ENCODE data around the gene SNX13. TPM values are rescaled to one million over a fixed set of nuclear protein-coding genes. Genes with fewer than 3 reads are reported as not detected.
"Not testable (repeated sequence)": the region's sequence is repeated elsewhere in the genome, so short reads cannot be mapped to it uniquely, and the experiment has no call there.

SNX13 gene
- total RNA-seq, 1 donor = 11.3 TPM

DNA sequence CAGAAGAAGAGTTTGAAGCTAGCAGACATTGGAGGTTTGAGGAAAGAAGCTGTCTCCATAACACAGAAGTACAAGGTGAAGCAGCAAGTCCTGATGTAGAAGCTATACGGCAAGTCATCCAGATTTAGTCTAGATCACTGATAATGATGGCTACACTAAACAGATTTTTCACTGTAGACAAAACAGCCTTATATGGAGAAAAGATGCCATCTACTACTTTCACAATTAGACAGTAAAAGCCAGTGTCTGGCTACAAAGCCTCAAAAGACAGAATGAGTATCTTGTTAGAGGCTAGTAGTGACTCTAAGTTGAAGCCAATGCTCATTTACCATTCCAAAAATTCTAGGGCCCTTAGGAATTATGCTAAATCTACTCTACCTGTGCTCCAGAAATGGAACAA, 85.1 kb downstream of the SNX13 start:
- no peak for DNase-seq (ENCODE audit: low read depth in 2 of 3, low spot score in 2 of 3)

DNA sequence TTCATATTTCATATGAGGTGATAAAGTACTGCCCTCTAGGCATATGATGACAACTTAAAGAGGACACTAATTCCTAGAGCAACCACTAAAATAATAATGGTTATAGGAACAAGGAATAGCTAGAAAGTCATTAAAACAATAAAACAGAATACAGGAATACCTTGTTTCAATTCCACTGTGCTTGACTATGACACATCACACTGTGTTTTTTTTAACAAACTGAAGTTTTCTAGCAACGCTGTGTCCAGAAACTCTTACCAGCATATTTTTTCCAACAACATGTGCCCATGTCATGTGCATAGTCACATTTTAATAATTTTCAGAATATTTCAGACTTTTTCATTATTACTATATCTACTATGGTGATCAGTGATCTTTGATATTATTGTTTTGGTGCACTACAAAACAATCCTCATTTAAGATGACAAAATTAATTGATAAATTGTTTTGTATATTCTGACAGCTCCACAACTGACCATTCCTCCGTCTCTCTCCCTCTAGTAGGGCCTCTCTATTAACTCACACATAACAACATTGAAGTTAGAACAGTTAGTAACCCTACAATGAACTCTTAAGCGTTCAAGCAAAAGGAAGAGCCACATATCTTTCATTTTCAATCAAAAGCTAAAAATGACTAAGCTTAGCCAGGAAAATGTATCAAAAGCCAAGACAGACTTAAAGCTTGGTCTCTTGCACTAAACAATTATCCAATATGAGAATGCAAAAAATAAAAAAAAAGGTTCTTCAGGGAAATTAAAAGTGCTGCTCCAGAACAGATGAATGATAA, 85.8 kb downstream of the SNX13 start:
- DNase-seq (ENCODE audit: low read depth in 2 of 3, low spot score in 2 of 3) = no peak

DNA sequence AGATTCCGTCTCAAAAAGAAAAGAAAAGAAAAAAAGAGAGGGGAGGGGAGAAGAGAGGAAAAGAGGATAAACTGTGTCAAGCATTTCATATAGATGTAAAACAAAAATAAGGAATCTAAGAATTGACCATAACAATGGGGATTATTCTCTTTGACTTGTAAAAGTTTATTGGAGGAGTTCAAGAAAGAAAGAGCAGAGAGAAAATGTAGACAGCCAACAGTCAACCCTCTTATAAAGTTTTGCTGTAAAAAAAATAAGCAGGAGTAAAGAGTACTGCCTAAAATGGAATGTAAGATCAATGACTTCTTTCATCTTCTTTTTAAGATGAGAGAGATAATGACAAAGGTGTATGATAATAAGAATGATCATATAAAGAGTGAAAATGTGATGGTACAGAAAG, 87.9 kb downstream of the SNX13 start:
- DNase-seq (ENCODE audit: low read depth in 2 of 3, low spot score in 2 of 3) = no peak

GRCh38 chr7:17849504-17849903, 90.8 kb downstream of the SNX13 start:
- DNase-seq (ENCODE audit: low read depth in 2 of 3, low spot score in 2 of 3) = no peak

DNA sequence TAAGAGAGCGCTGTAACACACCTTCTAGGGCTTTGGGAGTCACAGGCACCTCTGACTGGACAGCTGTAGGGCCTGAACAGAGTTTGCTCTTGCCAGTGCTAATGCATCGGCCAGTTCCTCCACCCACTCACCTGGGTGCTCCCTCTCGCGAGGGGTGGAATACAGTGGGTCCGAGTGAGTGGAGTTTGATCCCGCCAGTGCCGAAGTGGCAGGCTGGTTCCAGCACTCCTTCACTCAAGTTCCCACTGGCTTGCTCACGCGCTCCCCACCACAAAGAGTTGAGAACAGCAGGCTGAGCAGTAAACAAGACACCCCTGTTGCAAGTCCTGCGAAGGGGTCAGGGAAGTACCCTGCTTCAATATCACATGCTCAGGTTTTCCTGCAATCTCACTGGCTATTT, 91.8 kb downstream of the SNX13 start:
- DNase-seq (ENCODE audit: low read depth in 2 of 3, low spot score in 2 of 3) = no peak

DNA sequence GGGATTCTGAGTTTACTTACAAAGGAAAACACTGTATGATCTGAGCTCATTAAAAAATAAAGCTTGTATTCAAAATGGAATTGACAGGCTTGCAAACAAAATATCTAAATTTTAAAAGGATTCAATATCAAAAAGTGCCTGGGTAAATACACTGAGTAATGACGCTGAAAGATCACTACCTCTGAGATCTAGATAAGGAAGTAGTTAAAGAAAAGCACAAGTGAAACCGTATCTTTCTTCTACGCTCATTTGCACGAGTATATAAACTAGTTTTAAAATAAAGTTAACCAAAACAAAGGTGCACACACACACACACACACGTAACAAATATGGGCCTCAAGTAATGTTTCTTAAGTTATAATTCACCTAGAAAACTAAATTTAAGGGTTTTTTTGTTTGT, 93.4 kb downstream of the SNX13 start:
- no peak for DNase-seq (ENCODE audit: low read depth in 2 of 3, low spot score in 2 of 3)

- peak in 1 of 3 donors; percentile 22 for DNase-seq (ENCODE audit: low read depth in 2 of 3, low spot score in 2 of 3)
Observed at GRCh38 chr7:17845197-17845547, 95.1 kb downstream of the SNX13 start.

- no peak for DNase-seq (ENCODE audit: low read depth in 2 of 3, low spot score in 2 of 3)
Observed at GRCh38 chr7:17844514-17845196, 95.6 kb downstream of the SNX13 start.

DNA sequence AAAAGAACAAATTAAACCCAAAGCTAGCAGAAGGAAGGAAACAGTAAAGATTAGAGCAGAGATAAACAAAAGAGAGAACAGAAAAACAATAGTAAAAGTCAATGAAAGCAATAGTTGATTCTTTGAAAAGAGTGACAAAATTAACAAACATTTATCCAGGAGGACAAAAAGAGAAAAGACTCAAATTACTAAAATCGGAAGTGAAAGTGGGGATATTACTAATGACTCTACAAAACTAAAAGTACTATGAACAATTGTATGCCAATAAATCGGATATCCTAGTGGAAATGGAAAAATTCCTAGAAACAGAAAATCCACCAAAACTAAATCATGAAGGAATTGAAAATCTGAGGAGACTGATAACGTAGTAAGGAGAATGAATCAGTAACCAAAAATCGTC, 96.3 kb downstream of the SNX13 start:
- DNase-seq (ENCODE audit: low read depth in 2 of 3, low spot score in 2 of 3) = no peak

GRCh38 chr7:17843041-17843440, 97.3 kb downstream of the SNX13 start:
- DNase-seq (ENCODE audit: low read depth in 2 of 3, low spot score in 2 of 3) = no peak

DNA sequence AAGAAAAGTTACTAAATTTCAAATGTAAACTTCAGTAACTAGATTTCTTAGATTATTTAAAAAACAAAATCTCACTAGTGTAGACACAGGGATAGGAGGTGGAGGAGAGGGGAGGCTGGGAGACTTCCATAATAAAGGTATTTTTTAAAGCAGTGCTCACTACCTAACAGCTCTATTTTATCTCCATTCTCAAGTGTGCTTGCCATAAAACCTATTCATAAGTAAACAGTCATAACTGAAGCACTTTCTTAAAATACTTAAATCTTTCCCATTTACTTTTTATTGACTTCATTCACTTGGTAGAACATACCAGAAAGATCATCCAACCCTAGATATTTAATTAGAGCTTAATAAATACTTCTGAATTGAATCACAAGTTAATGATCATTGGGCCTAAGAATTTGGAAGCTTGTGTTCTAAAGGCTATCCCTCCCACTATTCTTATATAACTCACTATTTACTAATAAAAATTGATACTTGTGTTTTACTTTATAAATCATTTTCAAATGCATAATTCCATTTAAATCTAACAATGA, 107.4 kb downstream of the SNX13 start:
- DNase-seq (ENCODE audit: low read depth in 2 of 3, low spot score in 2 of 3) = no peak

- DNase-seq (ENCODE audit: low read depth in 2 of 3, low spot score in 2 of 3) = no peak
Observed at GRCh38 chr7:17832242-17832641, 108.1 kb downstream of the SNX13 start.

GRCh38 chr7:17830206-17830605, 110.1 kb downstream of the SNX13 start:
- no peak for DNase-seq (ENCODE audit: low read depth in 2 of 3, low spot score in 2 of 3)

DNA sequence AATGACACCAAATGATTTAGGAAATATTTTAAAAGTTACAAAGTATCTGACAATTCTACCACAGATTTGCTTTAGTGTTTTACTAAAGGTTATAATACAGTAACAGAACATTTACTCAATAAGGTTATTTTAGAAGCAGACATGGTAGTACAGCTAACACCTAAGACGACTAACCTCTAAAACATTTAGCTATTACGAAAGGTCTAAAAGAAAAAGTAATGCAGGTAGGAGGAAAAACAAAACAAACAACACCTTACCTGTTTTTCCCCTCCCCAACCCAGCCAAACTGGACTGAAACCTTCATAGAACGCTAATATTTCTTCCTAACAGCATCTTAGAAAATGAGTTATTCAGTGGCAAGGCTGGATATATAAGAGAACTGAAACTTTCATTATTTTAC, 111.3 kb downstream of the SNX13 start:
- no peak for DNase-seq (ENCODE audit: low read depth in 2 of 3, low spot score in 2 of 3)

DNA sequence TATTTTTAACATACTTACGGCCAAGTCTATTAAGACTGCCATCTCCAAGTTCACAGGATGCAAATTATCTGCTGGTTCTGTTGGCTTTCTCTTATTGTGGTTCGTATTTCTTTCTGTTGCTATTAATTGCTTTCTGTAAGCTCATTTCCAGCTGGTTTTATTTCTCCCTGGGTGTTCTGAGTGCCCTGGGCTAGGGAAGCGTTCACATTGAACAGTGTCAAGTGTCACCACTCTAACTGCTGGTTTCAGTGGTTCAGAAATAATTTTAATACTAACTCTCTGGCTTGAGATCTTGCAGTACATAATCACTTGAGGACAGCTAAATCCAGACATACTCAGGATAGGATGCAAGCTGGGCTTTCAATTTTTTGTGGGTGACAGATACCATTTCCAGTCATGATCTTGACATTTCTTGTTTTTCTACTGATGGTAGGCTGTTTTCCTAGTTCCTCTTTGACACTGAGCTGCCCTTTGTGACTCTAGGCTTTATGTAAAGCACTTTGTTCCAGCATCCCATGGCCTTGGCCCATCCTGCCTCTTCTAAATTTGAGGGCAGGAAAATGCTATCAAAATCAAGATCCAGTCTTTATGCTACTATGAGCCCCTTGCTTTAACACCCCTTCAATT, 117.6 kb downstream of the SNX13 start:
- no peak for DNase-seq (ENCODE audit: low read depth in 2 of 3, low spot score in 2 of 3)

- DNase-seq (ENCODE audit: low read depth in 2 of 3, low spot score in 2 of 3) = no peak
Observed at GRCh38 chr7:17816903-17817302, 123.4 kb downstream of the SNX13 start.

DNA sequence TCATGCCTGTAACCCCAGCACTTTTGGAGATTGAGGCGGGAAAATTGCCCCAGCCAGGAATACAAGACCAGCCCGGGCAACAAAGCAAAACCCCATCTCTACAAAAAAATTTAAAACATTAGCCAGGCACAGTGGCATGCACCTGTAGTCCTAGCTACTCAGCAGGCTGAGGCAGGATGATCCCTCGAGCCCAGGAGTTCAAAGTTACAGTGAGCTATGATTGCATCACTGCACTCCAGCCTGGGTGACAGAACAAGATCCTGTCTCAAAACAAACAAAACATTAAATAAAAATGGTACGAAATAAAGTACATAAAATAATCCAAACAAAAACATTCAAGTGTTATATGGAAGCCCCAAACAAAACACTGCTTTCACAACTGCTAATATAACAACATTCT, 125.0 kb downstream of the SNX13 start:
- no peak for DNase-seq (ENCODE audit: low read depth in 2 of 3, low spot score in 2 of 3)

- no peak for DNase-seq (ENCODE audit: low read depth in 2 of 3, low spot score in 2 of 3)
Observed at GRCh38 chr7:17814058-17814457, 126.2 kb downstream of the SNX13 start.

DNA sequence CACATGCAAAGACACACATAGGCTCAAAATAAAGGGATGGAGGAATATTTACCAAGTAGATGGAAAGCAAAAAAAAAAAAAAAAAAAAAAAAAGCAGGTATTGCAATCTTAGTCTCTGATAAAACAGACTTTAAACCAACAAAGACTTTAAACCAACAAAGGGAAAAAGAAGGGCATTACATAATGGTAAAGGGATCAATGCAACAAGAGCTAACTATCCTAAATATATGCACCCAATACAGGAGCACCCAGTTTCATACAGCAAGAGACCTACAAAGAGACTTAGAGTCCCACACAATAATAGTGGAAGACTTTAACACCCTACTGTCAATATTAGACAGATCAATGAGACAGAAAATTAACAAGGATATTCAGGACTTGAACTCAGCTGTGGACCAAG, 131.1 kb downstream of the SNX13 start:
- not testable (repeated sequence) for DNase-seq (ENCODE audit: low read depth in 2 of 3, low spot score in 2 of 3)

- DNase-seq (ENCODE audit: low read depth in 2 of 3, low spot score in 2 of 3) = no peak
Observed at GRCh38 chr7:17807242-17807641, 133.1 kb downstream of the SNX13 start.

- DNase-seq (ENCODE audit: low read depth in 2 of 3, low spot score in 2 of 3) = no peak
Observed at GRCh38 chr7:17806631-17807030, 133.7 kb downstream of the SNX13 start.

- DNase-seq (ENCODE audit: low read depth in 2 of 3, low spot score in 2 of 3) = no peak
Observed at GRCh38 chr7:17802056-17802455, 138.2 kb downstream of the SNX13 start.

All from hematopoietic multipotent progenitor cell (in vitro differentiated cells).